Esophagus mucosa (tissue), 1 donor: ENCODE results near the gene FOXJ3. TPM values are rescaled to one million over a fixed set of nuclear protein-coding genes. Genes with fewer than 3 reads are reported as not detected.

Source experiments
- ATAC-seq: fragments of 200-7000 bp; cut with Tn5 transposase; one replicate; pipeline ENCODE4 v1.9.1; 2020
- total RNA-seq: library from RNA; stranded (reverse); gene quantifications from one replicate; pipeline ENCODE4 v1.2.4, GENCODE V29; 2023
- donor health status: DM: yes; HTN: yes; CAD: no.

FOXJ3 gene
- total RNA-seq, 1 donor from 2014 or later, result 20.6 TPM

GRCh38 chr1:42164551-42165420 is 170.2 kb downstream of the FOXJ3 start, which contains the start of gene GUCA2A:
TSS of gene GUCA2A (minus strand) at chr1:42164745. CDS start at chr1:42164712, 33 bp downstream.
- ATAC-seq, result no peak

GRCh38 chr1:42163536-42164503 is 171.2 kb downstream of the FOXJ3 start:
- no peak for ATAC-seq

GRCh38 chr1:42163114-42163513 is 171.9 kb downstream of the FOXJ3 start:
- no peak for ATAC-seq

GRCh38 chr1:42162181-42162580 is 172.9 kb downstream of the FOXJ3 start:
- ATAC-seq, result no peak

- ATAC-seq, result no peak
Measured at GRCh38 chr1:42158189-42158588, 176.8 kb downstream of the FOXJ3 start.

GRCh38 chr1:42157667-42158066 is 177.4 kb downstream of the FOXJ3 start:
- ATAC-seq, result no peak

GRCh38 chr1:42155362-42155761 is 179.7 kb downstream of the FOXJ3 start:
- no peak for ATAC-seq

- no peak for ATAC-seq
Measured at GRCh38 chr1:42154685-42155084, 180.3 kb downstream of the FOXJ3 start.

- ATAC-seq, result no peak
Measured at GRCh38 chr1:42153624-42154023, 181.4 kb downstream of the FOXJ3 start.

- no peak for ATAC-seq
Measured at GRCh38 chr1:42152907-42153600, 182.0 kb downstream of the FOXJ3 start, which contains the start of gene GUCA2B. TSS of gene GUCA2B (plus strand) at chr1:42153410. CDS start at chr1:42153451, 41 bp downstream.

GRCh38 chr1:42152119-42152518 is 182.9 kb downstream of the FOXJ3 start:
- peak; percentile 75 for ATAC-seq

GRCh38 chr1:42150651-42151050 is 184.4 kb downstream of the FOXJ3 start:
- ATAC-seq, result no peak

GRCh38 chr1:42148166-42148565 is 186.9 kb downstream of the FOXJ3 start:
- ATAC-seq, result no peak

GRCh38 chr1:42146626-42147320 is 188.3 kb downstream of the FOXJ3 start:
- ATAC-seq, result peak; percentile 95

GRCh38 chr1:42145764-42146625 is 189.0 kb downstream of the FOXJ3 start:
- ATAC-seq, result no peak

- no peak for ATAC-seq
Measured at GRCh38 chr1:42145389-42145716, 189.7 kb downstream of the FOXJ3 start.

- ATAC-seq, result no peak
Measured at GRCh38 chr1:42144711-42145388, 190.2 kb downstream of the FOXJ3 start.

- ATAC-seq, result no peak
Measured at GRCh38 chr1:42143896-42144710, 190.9 kb downstream of the FOXJ3 start.

- ATAC-seq, result no peak
Measured at GRCh38 chr1:42142894-42143675, 191.9 kb downstream of the FOXJ3 start.
